GM18499 (cell line): ENCODE measurements around the gene ATP9B.
A peak's percentile ranks its signal among the peaks of the same experiment; 100 is the strongest.

Experiments used
- ATAC-seq: cut with Tn5 transposase; IDR thresholded peaks from one replicate; pipeline ENCODE4 v1.9.1; 2021; ENCODE audit warnings: moderate number of reproducible peaks; ENCODE audit not compliant: insufficient read depth, unreplicated experiment

Gene ATP9B

GRCh38 chr18:79401494-79402208 lies 332.5 kb downstream of the ATP9B start:
- no peak for ATAC-seq

- no peak for ATAC-seq
These were observed 333.0 kb downstream of the ATP9B start for GRCh38 chr18:79402209-79402576.

- ATAC-seq, result no peak
These were observed 334.0 kb downstream of the ATP9B start for GRCh38 chr18:79402977-79403722.

- ATAC-seq, result no peak
These were observed 334.8 kb downstream of the ATP9B start for GRCh38 chr18:79403723-79404566.

- ATAC-seq, result no peak
These were observed 335.3 kb downstream of the ATP9B start for GRCh38 chr18:79404567-79404910.

- ATAC-seq, result no peak
These were observed 336.0 kb downstream of the ATP9B start for GRCh38 chr18:79405019-79405780.

- ATAC-seq, result peak; percentile 46
These were observed 336.8 kb downstream of the ATP9B start for GRCh38 chr18:79405781-79406575.

- no peak for ATAC-seq
These were observed 337.5 kb downstream of the ATP9B start for GRCh38 chr18:79406708-79407107.

GRCh38 chr18:79409313-79409712 lies 340.1 kb downstream of the ATP9B start:
- no peak for ATAC-seq

GRCh38 chr18:79410171-79410641 lies 341.0 kb downstream of the ATP9B start:
- no peak for ATAC-seq

GRCh38 chr18:79410731-79411613 lies 341.8 kb downstream of the ATP9B start:
- ATAC-seq, result no peak

GRCh38 chr18:79411614-79412526 lies 342.7 kb downstream of the ATP9B start:
- ATAC-seq, result no peak

- no peak for ATAC-seq
These were observed 343.8 kb downstream of the ATP9B start for GRCh38 chr18:79413025-79413424.

- no peak for ATAC-seq
These were observed 344.2 kb downstream of the ATP9B start for GRCh38 chr18:79413426-79413825.

- ATAC-seq, result no peak
These were observed 344.7 kb downstream of the ATP9B start for GRCh38 chr18:79413901-79414300.

GRCh38 chr18:79416022-79416676 lies 347.0 kb downstream of the ATP9B start:
- no peak for ATAC-seq

- no peak for ATAC-seq
These were observed 347.5 kb downstream of the ATP9B start for GRCh38 chr18:79416677-79417052.
